DOHH2 (cell line): ENCODE results near the gene GRID2.

Source experiments
- H3F3A ChIP-seq: fragments of 200-600 bp; sonication (generic), shearing (Covaris generic); 2 replicates; pipeline ENCODE4 v1.6.0; 2016; ENCODE audit warnings: antibody characterized with exemption, mild to moderate bottlenecking; ENCODE audit not compliant: control insufficient read depth, insufficient read depth
- H3K27ac ChIP-seq: fragments of 200-600 bp; sonication (generic); 2 replicates; pipeline ENCODE4 v1.5.1; 2014; ENCODE audit warnings: low read depth, mild to moderate bottlenecking, low read length, moderate library complexity
- H3K27me3 ChIP-seq: fragments of 200-600 bp; sonication (generic); 2 replicates; pipeline ENCODE4 v1.6.1; 2014; ENCODE audit warnings: mild to moderate bottlenecking, low read length, mixed read lengths; ENCODE audit not compliant: control insufficient read depth
- H3K36me3 ChIP-seq: fragments of 200-600 bp; sonication (generic); 2 replicates; pipeline ENCODE4 v1.6.1; 2014; ENCODE audit warnings: mild to moderate bottlenecking, low read length, moderate library complexity, mixed read lengths; ENCODE audit not compliant: control insufficient read depth
- H3K4me1 ChIP-seq: fragments of 200-600 bp; sonication (generic); 2 replicates; pipeline ENCODE4 v1.6.1; 2014; ENCODE audit warnings: mild to moderate bottlenecking, low read length, mixed read lengths; ENCODE audit not compliant: control insufficient read depth
- H3K4me2 ChIP-seq: fragments of 200-600 bp; sonication (generic); 2 replicates; pipeline ENCODE4 v1.6.0; 2014; ENCODE audit warnings: mild to moderate bottlenecking, low read length, moderate library complexity
- H3K4me3 ChIP-seq: fragments of 200-600 bp; sonication (generic); 2 replicates; pipeline ENCODE4 v1.5.1; 2014; ENCODE audit warnings: mild to moderate bottlenecking, low read length, mixed read lengths
- H3K79me2 ChIP-seq: fragments of 200-600 bp; sonication (generic); 2 replicates; pipeline ENCODE4 v1.6.1; 2014; ENCODE audit warnings: mild to moderate bottlenecking, low read length, mixed read lengths; ENCODE audit not compliant: control insufficient read depth
- H3K9me2 ChIP-seq: fragments of 200-600 bp; sonication (generic); replicated peaks from 2 replicates; pipeline ENCODE4 v1.6.1; 2014; ENCODE audit warnings: mild to moderate bottlenecking, low read length, mixed read lengths; ENCODE audit not compliant: control insufficient read depth
- H3K9me3 ChIP-seq: fragments of 200-600 bp; sonication (generic); 2 replicates; pipeline ENCODE4 v1.6.1; 2014; ENCODE audit warnings: antibody characterized with exemption, low read length, mixed read lengths; ENCODE audit not compliant: control insufficient read depth, insufficient read depth
- H4K20me1 ChIP-seq: fragments of 200-600 bp; sonication (generic); 2 replicates; pipeline ENCODE4 v1.6.0; 2014; ENCODE audit warnings: low read depth, mild to moderate bottlenecking, antibody characterized with exemption, low read length, moderate library complexity; ENCODE audit not compliant: control insufficient read depth, insufficient read depth
- CTCF ChIP-seq: fragments of 200-600 bp; sonication (generic); IDR thresholded peaks from one replicate; pipeline ENCODE4 v1.5.1; 2014; ENCODE audit warnings: antibody characterized with exemption, mild to moderate bottlenecking, low read depth, low read length; ENCODE audit not compliant: poor library complexity, severe bottlenecking
- EZH2phosphoT487 ChIP-seq: fragments of 200-600 bp; sonication (generic); IDR thresholded peaks from 2 replicates; pipeline ENCODE4 v1.6.1; 2017; ENCODE audit warnings: borderline replicate concordance, mild to moderate bottlenecking, antibody characterized with exemption, low read length, moderate library complexity, mixed read lengths

Gene GRID2

GRCh38 chr4:92279296-92279695 is 24.5 kb upstream of the GRID2 start:
- H4K20me1 ChIP-seq, result no peaks in the 10 kb centered on the region
- H3K27me3 ChIP-seq, result no peaks in the 10 kb centered on the region
- no peak overlapping the region for H3K4me2 ChIP-seq
- H3K4me1 ChIP-seq, result no peaks in the 10 kb centered on the region
- H3K4me3 ChIP-seq, result no peak overlapping the region
- H3K9me2 ChIP-seq, result no peaks in the 10 kb centered on the region
- H3K36me3 ChIP-seq, result no peaks in the 10 kb centered on the region
- H3K79me2 ChIP-seq, result no peaks in the 10 kb centered on the region
- H3K9me3 ChIP-seq, result no peaks in the 10 kb centered on the region
- no peaks in the 10 kb centered on the region for H3F3A ChIP-seq
- TF ChIP-seq CTCF, result no peak
- TF ChIP-seq EZH2phosphoT487, result no peak
- H3K27ac ChIP-seq, result no peak overlapping the region

- Histone ChIP-seq H3K27ac (no peak overlapping the region), H3F3A (no peaks in the 10 kb centered on the region), H3K4me2 (no peak overlapping the region), H3K4me3 (no peak overlapping the region), H3K36me3 (no peaks in the 10 kb centered on the region), H3K9me2 (no peaks in the 10 kb centered on the region), H3K4me1 (no peaks in the 10 kb centered on the region), H3K9me3 (no peaks in the 10 kb centered on the region), H4K20me1 (no peaks in the 10 kb centered on the region), H3K79me2 (no peaks in the 10 kb centered on the region), H3K27me3 (no peaks in the 10 kb centered on the region)
- TF ChIP-seq CTCF (no peak), EZH2phosphoT487 (no peak)
Measured at GRCh38 chr4:92299152-92299551, 4.6 kb upstream of the GRID2 start.

GRCh38 chr4:92304121-92304520 is 355 bp downstream of the GRID2 start:
- Histone ChIP-seq H3K27ac (no peak overlapping the region), H3F3A (no peaks in the 10 kb centered on the region), H3K27me3 (no peaks in the 10 kb centered on the region), H3K4me1 (no peaks in the 10 kb centered on the region), H3K4me3 (no peak overlapping the region), H3K4me2 (no peak overlapping the region), H3K9me3 (peaks cover 3% of the 10 kb centered on the region; the same call in 1 of the 2 replicates), H3K9me2 (no peaks in the 10 kb centered on the region), H3K36me3 (no peaks in the 10 kb centered on the region), H3K79me2 (no peaks in the 10 kb centered on the region), H4K20me1 (no peaks in the 10 kb centered on the region)
- TF ChIP-seq CTCF (no peak), EZH2phosphoT487 (no peak)

- no peaks in the 10 kb centered on the region for H3K27me3 ChIP-seq
- H3K4me1 ChIP-seq, result no peaks in the 10 kb centered on the region
- no peak overlapping the region for H3K4me3 ChIP-seq
- H3K9me2 ChIP-seq, result no peaks in the 10 kb centered on the region
- H3K36me3 ChIP-seq, result no peaks in the 10 kb centered on the region
- H3K79me2 ChIP-seq, result no peaks in the 10 kb centered on the region
- H3K9me3 ChIP-seq, result peaks cover 3% of the 10 kb centered on the region; the same call in 1 of the 2 replicates
- no peaks in the 10 kb centered on the region for H3F3A ChIP-seq
- TF ChIP-seq CTCF (no peak), EZH2phosphoT487 (no peak)
- no peak overlapping the region for H3K27ac ChIP-seq
- no peaks in the 10 kb centered on the region for H4K20me1 ChIP-seq
- no peak overlapping the region for H3K4me2 ChIP-seq
Measured at GRCh38 chr4:92304606-92305005, 840 bp downstream of the GRID2 start.
